Fibroblast of the conjunctiva (primary cell): ENCODE data around the gene PRPH2.
"Not testable (repeated sequence)": the region's sequence is repeated elsewhere in the genome, so short reads cannot be mapped to it uniquely, and the experiment has no call there.

Experiments used
- DNase-seq: peaks from one replicate; pipeline ENCODE4 v3.0.0-alpha.2; 2010; ENCODE audit warnings: low read depth

Gene PRPH2

DNA sequence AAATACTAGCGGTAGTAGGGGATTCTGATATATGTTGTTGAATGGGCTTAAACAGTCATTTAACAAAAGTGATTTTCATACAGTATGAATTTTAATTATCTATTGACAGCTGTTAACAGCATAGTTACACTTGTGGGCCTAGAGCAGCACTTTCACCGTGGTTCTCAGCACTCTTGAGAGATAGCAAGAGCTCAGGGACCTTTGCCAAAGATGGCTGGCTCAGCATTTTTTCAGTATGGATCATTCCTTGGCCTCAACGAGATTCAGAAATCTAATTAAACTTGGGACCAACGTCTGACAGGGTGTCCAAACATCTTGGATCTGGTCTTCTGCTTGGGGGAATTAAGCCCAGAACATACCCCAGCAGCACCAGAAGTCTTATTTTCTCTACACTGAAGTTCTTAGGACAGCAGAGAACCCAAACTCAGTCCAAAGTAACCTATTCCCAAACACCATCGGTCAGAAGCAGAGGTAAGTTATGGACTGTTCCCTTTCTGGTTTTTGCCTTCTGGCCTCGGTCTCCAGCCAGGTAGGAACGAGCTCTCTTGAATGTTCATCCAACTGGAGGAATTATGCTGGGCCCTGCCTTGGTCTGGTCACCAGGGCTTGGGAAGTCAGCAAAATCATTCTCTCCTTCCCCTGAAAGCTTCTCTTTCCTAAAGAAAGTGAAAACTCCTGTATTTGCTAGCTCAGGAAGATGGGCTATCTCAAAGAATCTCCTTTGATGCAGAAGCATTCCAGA lies 25.7 kb downstream of the PRPH2 start:
- peak; percentile 55 for DNase-seq

GRCh38 chr6:42694586-42694985 lies 27.8 kb downstream of the PRPH2 start:
- peak; percentile 53 for DNase-seq

GRCh38 chr6:42693725-42694323 lies 28.6 kb downstream of the PRPH2 start:
- no peak for DNase-seq

DNA sequence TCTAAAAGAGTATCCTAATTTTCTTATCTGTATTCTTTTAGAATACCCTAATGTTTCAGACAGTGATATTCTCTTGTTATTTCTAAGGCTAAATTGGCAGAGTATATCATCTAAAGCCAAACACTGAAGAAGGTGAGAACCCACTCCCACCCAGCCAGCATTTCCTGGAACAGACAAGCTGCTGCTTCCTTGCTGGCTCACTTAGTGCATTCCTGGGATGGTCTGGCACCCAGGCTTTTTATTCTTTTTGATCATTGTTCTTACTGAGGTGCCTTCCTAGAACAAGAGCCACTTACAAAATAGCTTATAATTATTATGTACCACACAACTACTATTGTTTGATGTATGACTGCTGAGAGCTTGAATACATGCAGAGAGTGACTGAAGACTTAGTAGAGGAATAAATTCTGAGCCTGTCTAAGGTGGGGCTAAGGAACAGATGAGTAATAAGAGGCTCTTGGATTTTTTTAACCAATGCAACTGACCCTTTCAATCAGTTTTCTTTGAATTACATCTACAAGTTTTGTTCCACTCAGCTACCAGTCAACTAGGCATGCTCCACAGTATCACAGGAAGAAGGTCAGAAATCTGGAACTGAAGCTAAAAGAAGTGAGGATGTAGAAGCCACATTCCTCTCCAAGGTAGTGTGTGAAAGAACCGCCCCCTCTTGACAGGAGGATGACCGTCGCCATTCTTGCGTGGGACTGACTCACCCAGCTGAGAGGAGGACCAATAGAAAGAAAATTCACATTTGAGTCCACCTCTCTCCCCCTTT lies 30.1 kb downstream of the PRPH2 start:
- DNase-seq: no peak

DNA sequence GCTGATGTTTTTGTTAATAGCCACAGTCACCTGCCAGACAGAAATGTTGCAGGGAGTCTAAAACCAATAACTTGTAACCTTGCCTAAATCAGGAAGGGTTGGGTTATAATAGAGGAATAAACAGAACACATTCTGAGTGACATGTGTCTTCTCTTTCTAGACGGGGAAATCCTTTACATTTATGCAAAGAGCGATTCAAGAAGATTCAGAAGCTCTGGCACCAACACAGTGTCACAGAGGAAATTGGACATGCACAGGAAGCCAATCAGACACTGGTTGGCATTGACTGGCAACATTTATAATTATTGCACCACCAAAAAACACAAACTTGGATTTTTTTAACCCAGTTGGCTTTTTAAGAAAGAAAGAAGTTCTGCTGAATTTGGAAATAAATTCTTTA lies 31.5 kb downstream of the PRPH2 start:
- DNase-seq: no peak

DNA sequence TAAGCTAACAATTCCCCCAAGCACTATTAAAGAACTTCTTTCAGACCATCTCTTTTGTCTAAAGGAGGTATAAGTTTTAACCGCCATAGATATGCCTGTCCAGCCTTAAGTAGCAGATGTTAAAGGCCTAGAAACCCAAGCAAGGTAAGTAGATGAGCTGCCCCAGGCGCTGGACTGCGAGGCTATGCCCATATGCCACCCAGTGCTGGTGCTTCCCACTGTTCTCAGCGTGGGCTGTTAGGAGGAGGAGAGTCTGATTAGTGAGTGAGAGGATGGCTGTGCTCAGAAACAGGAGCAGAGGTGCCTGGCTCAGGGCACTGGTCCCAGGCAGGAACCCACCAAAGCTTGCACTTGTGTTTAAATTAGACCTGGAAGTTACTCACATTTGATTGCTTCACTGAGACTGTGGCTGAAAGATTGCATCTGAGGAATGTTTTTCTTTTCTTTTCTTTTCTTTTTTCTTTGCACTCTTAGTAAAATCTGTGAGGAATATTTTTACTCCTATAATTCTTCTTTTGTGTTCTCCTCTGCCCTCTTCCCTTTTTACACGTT lies 32.2 kb downstream of the PRPH2 start:
- no peak for DNase-seq

GRCh38 chr6:42689371-42689770 lies 33.0 kb downstream of the PRPH2 start:
- no peak for DNase-seq

DNA sequence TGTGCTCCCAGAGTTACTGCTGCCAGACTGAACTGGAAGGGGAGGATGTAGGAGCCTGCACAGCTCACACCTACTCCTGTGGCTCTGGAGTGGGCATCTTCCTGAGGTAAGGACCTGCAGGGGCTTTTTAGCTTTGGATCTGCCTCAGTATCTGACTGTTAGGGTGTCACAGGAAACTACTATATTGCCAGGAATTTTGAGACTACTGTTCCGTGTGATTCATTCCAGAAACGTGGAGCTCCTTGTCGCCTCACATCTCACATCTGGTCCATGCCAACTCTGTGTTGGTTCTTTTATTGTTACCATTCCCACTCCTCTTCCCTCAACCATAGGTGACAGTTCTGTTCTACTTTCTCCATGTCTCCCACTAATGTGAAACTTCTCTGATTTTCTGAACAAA lies 34.1 kb downstream of the PRPH2 start:
- no peak for DNase-seq

DNA sequence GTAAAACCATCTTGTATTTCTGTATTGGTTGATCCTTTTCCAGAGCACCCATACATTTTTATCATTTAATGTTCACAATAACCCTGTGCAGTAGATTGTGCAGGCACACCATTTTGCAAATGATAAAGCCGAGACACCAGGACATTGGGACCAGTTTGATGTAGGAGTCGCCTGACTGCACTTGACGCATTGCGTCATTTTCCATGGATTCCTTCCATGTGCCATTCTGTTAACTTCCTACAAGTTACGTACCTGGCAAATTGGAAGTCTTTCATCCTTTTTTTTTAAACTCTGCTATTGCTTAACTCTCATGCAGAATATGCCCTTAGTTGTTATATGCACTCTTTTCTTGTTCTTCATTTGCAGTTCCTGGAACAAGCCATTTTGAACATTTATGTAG lies 43.0 kb downstream of the PRPH2 start:
- DNase-seq: no peak

GRCh38 chr6:42674780-42675179 lies 47.6 kb downstream of the PRPH2 start:
- DNase-seq: no peak

DNA sequence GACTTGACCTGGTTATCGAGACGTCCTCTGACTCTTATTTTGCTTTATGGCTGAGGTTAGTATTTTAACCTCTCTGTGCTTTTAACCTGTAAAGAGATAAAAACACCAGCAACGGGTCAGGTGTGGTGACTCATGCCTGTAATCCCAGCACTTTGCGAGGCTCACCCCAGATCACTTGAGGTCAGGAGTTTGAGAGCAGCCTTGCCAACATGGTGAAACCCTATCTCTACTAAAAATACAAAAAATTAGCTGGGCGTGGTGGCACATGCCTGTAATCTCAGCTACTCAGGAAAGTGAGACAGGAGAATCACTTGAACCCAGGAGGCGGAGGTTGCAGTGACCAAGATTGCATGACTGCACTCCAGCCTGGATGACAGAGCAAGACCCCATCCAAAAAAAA lies 48.0 kb downstream of the PRPH2 start:
- not testable (repeated sequence) for DNase-seq

GRCh38 chr6:42664718-42665117 lies 57.7 kb downstream of the PRPH2 start:
- DNase-seq: no peak

GRCh38 chr6:42661540-42662153 lies 60.8 kb downstream of the PRPH2 start:
- DNase-seq: peak; percentile 57

DNA sequence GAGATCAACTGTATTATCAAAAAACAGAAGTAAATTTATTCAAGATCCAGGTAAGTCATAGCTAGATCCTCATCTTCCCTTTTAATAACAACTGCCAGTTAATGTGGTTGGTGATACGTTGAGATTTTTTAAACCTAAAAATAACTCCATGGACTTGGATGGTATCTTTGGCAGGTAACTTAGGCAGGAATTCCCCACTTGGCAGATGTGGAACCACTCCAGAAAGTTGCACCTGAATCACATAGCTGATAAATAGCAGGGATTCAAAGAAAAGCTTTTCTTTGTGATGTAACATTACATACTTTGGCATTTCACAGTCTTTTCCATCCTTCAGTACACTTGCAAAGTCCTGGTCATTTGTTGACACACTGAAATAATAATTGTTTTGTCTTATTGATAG lies 62.6 kb downstream of the PRPH2 start:
- no peak for DNase-seq

DNA sequence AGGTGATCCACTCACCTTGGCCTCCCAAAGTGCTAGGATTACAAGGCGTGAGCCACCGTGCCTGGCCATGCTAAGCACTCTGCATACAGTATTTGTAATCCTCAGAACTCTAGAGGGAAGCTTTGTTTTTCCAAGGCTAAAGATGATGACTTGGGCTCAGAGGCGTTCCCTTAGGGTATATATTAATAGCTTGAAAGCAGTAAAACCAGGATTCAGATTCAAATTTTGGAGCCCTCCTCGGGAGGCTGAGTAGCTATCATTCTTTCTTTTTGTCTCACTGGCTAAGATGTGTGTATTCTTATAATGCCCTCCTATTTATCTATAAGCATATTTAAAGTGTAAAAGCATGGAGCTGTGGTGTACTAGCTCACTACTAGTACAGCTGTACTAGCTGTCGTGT lies 68.5 kb downstream of the PRPH2 start:
- no peak for DNase-seq

DNA sequence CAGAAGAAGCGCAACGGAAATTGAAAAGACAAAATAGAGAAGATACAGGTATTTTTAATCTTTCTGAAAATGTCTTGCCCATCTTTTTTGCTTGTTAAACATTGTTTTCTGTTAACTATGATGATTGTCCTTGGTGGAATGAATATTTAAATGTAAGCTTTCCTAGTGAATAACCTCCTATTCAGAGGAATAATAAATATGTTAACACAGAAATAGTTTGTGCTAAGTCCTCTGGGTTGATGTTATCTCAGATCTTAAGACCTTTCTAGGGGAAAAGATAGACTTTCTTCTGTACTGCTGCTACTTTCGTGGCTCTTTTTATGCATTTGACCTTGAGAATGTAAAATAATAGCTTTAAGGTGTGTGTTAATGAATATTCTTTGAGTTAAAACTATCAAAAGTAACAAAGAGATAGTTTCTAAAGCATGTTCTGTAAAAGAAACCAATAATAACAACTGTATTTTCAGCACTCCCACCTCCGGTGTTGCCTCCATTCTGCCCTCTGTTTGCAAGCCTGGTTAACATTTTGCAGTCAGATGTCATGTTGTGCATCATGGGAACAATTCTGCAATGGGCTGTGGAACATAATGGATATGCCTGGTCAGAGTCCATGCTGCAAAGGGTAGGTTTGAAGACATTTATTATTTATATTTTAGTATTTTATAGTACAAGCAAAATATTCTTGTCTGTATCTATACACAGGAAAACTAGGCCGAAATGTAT lies 70.2 kb downstream of the PRPH2 start:
- no peak for DNase-seq
